Measurements from ENCODE around the gene ABCC3. TPM values are rescaled to one million over a fixed set of nuclear protein-coding genes. Genes with fewer than 3 reads are reported as not detected.

The ABCC3 gene
- total RNA-seq, 1 experiment from 2014 or later: 66.2 TPM

DNA sequence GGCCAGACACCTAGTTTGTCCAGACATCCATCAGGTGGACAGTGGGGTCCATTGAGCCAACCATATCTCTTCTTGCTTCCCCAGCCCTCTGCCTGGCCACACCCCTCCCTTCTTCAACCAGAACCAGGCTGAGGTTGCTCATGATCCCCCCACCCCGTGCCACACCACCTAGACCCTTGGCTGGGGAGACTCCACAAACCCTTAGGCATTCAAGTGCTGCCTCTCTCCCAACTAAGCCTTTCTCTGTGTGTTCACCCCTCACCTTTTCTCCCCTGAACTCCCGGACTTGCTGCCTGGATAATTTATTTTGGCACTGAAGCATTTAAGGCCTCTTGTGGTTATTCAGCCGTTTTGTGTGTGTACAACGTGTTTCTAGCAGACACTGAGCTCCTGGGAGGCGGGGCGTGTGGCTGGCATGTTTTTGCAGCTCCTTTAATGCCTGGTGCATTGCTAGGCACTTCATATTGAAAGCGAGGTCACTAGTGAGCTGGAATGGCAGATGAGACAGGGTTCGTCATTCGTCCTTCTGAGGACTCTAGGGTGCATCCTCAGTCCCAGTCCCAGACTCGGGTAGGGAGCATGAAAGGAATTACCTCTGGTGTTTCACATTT lies 45.5 kb upstream of the ABCC3 start:
- BruUV-seq (replicated peaks): no TSS peak
- RAD21 ChIA-PET (ENCODE audit: low non-redundant PET in 1 of 2, low total read pairs in 2 of 2, uncharacterized antibody in 2 of 2, unreplicated experiment in 2 of 2): no interaction called here

More for the DNA sequence above, 45.5 kb upstream of the ABCC3 start:
- no peak overlapping the region for H3K9ac ChIP-seq (ENCODE audit: low read length)
- TF ChIP-seq ELF1 (IDR thresholded peaks at IDR 0.05; ENCODE audit: borderline replicate concordance, low read depth) (no peak), SIN3A (IDR thresholded peaks at IDR 0.05; ENCODE audit: low read depth) (no peak), ZNF274 (IDR thresholded peaks at IDR 0.05; ENCODE audit: low read depth, low read length) (no peak), EZH2 (IDR thresholded peaks at IDR 0.05) (no peak), SP1 (IDR thresholded peaks at IDR 0.05; ENCODE audit: low read depth) (no peak), ATF3 (IDR thresholded peaks at IDR 0.05) (no peak), EGR1 (IDR thresholded peaks at IDR 0.05; ENCODE audit: low read depth) (no peak), ZFX (IDR thresholded peaks at IDR 0.05) (no peak), RAD21 (IDR thresholded peaks at IDR 0.05; ENCODE audit: low read depth) (no peak), EZH2phosphoT487 (IDR thresholded peaks at IDR 0.05; ENCODE audit: borderline replicate concordance) (no peak), SRF (IDR thresholded peaks at IDR 0.05; ENCODE audit: low read depth) (no peak), TCF7L2 (IDR thresholded peaks at IDR 0.05; ENCODE audit: borderline replicate concordance, extremely low read depth, insufficient read depth, insufficient read length) (no peak)
- TF ChIP-seq, protein P1, sequence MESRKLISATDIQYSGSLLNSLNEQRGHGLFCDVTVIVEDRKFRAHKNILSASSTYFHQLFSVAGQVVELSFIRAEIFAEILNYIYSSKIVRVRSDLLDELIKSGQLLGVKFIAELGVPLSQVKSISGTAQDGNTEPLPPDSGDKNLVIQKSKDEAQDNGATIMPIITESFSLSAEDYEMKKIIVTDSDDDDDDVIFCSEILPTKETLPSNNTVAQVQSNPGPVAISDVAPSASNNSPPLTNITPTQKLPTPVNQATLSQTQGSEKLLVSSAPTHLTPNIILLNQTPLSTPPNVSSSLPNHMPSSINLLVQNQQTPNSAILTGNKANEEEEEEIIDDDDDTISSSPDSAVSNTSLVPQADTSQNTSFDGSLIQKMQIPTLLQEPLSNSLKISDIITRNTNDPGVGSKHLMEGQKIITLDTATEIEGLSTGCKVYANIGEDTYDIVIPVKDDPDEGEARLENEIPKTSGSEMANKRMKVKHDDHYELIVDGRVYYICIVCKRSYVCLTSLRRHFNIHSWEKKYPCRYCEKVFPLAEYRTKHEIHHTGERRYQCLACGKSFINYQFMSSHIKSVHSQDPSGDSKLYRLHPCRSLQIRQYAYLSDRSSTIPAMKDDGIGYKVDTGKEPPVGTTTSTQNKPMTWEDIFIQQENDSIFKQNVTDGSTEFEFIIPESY (IDR thresholded peaks at IDR 0.05; ENCODE audit: extremely low read depth, insufficient replicate concordance, low read length): no peak
- H3K4me1 ChIP-seq (ENCODE audit: control insufficient read depth in 1 of 2, insufficient read depth in 2 of 2, low read length in 2 of 2): no peaks in the 10 kb centered on the region
- no peaks in the 10 kb centered on the region for H3K79me2 ChIP-seq (ENCODE audit: insufficient read depth, low read length)
- H3K4me3 ChIP-seq (replicated peaks in 1 of 2; ENCODE audit: low read depth in 1 of 2, low read length in 2 of 2): no peak overlapping the region
- ChIA-PET CTCF (no interaction called here), POLR2A (no interaction called here)
- H2AFZ ChIP-seq (ENCODE audit: low read depth, low read length, poor library complexity, severe bottlenecking): no peak overlapping the region
- no peaks in the 10 kb centered on the region for H3K36me3 ChIP-seq (ENCODE audit: control insufficient read depth in 1 of 2, insufficient read depth in 2 of 2, low read length in 2 of 2)
- no peaks in the 10 kb centered on the region for H4K20me1 ChIP-seq (ENCODE audit: insufficient read depth)
- no peaks in the 10 kb centered on the region for H3K27me3 ChIP-seq (ENCODE audit: insufficient read depth, low read length)
- H3K27ac ChIP-seq (ENCODE audit: low read depth, low read length): no peak overlapping the region
- no peaks in the 10 kb centered on the region for H3K9me3 ChIP-seq (ENCODE audit: control insufficient read depth in 1 of 2, insufficient read depth in 1 of 2, low read depth in 1 of 2, low read length in 2 of 2)
- H3K9me2 ChIP-seq (ENCODE audit: insufficient read depth): no peaks in the 10 kb centered on the region
- intact Hi-C loops (cut with micrococcal nuclease): no loop called here
- DNase-seq (ENCODE audit: low read depth, low spot score) (no peak), ATAC-seq (no peak)
- H3K4me2 ChIP-seq (ENCODE audit: low read length): no peak overlapping the region
